Right lobe of liver (tissue), 4 donors: ENCODE results near the gene TEX26.

ENCODE experiments used
- CTCF ChIP-seq, 4 donors: fragments of 200-600 bp in 3 of 4; fragments of 450-650 bp in 1 of 4; IDR thresholded peaks; one replicate each; pipeline versions ENCODE4 v1.5.1 to v1.8.0; 2016 to 2022; ENCODE audit warnings: antibody characterized with exemption in 4 of 4, mild to moderate bottlenecking in 2 of 4
- POLR2A ChIP-seq: fragments of 450-650 bp; IDR thresholded peaks from one replicate; pipeline ENCODE4 v1.6.1; 2017; ENCODE audit warnings: antibody characterized with exemption, mild to moderate bottlenecking
- donor health status: DM: no; HTN: no; CAD: no.
- donor health status: DM: no; HTN: no; CAD: no.
- donor health status: DM: no; HTN: yes; CAD: no.

GRCh38 chr13:30974350-30974749 lies 41.9 kb downstream of the TEX26 start:
- TF ChIP-seq CTCF (IDR thresholded peaks at IDR 0.05) (no peak), POLR2A (no peak)
